Central memory CD4-positive, alpha-beta T cell (primary cell): Measurements from ENCODE around the gene PCGF1.
"Not testable (repeated sequence)": the region's sequence is repeated elsewhere in the genome, so short reads cannot be mapped to it uniquely, and the experiment has no call there.

Source experiments
- DNase-seq: peaks from one replicate; pipeline ENCODE4 v3.0.0; 2022

The PCGF1 gene

GRCh38 chr2:74498500-74499266 lies 8.8 kb downstream of the PCGF1 start:
- DNase-seq: no peak

- DNase-seq: no peak
Observed at GRCh38 chr2:74497777-74498499, 9.6 kb downstream of the PCGF1 start.

DNA sequence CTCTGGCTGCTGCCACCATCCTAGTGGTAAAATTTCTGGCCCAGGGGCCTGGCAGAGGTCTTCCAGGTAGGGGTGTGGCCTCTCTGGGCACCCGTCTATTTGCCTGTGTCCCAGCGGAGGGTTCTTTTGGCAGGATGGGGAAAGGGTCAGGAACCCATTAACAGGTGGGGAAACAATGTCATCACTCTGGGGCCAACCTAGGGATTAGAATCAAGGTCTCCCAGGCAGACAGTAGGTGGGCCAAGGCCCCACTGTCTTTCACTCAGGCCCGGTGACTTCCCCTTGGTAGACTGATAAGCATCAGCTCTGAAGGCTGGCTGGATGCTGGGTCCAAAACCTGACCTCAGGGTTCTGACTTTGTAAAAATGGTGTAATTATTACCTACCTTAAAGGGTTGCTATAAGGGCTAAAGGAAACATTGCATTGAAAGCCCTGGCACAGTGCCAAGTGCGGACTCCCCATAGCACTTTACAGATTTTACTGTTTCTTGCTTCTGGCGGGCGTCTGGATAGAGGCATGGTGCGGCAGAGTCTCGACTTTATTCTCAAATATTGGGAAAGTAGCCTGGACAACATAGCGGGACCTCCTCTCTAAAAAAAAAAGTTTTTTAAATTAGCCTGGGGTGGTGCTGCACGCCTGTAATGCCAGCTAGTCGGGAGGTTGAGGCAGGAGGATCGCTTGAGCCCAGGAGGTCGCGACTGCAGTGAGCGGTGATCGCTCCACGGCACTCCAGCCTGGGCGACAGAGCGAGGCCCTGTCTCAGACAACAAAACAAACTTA lies 10.3 kb downstream of the PCGF1 start:
- DNase-seq: no peak

GRCh38 chr2:74495440-74495839 lies 12.1 kb downstream of the PCGF1 start:
- DNase-seq: no peak

- DNase-seq: no peak
Observed at GRCh38 chr2:74493546-74493945, 13.9 kb downstream of the PCGF1 start.

GRCh38 chr2:74491648-74492544 lies 15.6 kb downstream of the PCGF1 start:
- DNase-seq: no peak

DNA sequence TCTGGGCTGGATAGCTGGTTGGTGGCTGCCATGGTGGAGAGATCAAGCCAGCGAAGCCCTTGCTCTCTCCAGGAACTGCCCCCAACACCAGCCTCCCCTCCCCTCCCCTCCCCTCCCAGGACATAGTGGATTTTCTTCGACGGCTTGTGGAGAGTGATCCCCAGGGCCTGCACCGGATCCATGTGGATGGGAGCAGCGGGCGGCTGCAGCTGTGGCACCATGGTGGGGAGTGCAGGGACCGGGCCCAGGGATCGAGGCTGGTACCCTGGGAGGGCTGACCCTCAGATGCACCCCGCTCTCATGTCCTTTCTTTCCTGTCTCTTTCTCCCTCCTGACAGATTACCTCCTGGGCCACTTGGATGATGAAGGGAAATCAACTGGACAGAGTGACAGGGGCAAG lies 17.6 kb downstream of the PCGF1 start:
- no peak for DNase-seq

- no peak for DNase-seq
Observed at GRCh38 chr2:74488643-74489481, 18.6 kb downstream of the PCGF1 start.

DNA sequence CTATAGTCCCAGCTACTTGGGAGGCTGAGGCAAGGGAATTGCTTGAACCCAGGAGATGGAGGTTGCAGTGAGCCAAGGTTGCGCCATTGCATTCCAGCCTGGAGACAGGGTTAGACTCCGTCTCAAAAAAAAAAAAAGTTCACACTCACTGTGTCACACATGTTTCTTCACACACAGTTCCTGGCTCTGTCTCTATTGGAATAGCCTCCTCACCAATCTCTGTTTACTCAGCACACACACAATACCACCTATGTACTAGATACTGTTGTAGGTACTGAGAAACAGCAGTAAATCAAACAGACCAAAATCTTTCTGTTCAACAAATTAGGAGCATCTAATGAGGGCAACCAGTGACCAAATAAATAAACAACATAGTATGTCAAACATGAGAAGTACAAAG lies 21.4 kb downstream of the PCGF1 start:
- DNase-seq: no peak

- not testable (repeated sequence) for DNase-seq
Observed at GRCh38 chr2:74483675-74484164, 23.8 kb downstream of the PCGF1 start.

GRCh38 chr2:74482801-74483674 lies 24.5 kb downstream of the PCGF1 start, which contains the start of the genes CCDC142 and TTC31:
Gene CCDC142, minus strand, starts transcription at chr2:74482998. Its CDS starts 161 bp downstream, at chr2:74482837.
Gene TTC31, plus strand, starts transcription at chr2:74483081. Its CDS starts 15 bp downstream, at chr2:74483096.
- DNase-seq: peak; percentile 94

DNA sequence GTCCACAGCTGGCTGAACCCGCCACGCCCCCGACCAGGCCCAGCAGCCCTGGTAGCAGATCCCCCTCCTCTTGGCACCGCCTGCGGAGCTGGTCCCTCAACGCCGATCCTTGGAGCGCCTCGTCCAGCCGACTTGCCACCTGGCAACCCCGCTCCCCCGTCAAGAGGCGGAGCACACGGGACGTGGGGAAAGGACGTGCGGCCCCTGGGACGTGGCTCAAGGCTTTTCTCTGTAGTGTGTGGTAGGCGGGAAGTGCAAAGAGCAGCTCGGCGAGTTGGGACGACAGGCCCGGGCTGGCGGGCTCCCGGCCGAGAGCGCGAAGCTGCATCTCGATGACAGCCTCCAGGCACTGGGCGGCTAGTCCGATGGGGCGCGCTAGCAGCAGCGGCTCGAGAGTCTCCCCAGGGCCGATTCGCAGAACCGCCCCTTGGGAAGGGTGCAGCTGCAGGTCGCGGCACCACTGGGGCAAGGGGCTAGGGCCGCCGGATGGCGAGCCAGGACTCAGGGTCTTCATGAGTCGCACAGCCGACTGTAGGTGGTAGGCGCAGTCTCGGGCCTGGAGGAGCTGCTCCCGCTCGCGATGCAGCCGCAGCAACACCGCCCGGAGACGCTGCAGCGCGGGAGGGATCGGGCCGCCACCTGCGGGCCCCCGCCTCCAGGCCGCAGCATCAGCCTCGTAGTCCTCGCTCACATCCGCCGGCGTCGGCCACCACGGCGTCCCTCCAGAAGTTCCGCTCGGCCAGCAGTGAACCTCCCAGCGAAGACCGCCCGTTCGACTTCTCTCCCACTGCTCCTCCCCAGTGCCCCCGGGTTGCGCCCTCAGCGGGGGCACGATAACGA lies 25.3 kb downstream of the PCGF1 start:
- DNase-seq: no peak

GRCh38 chr2:74481431-74481830 lies 26.1 kb downstream of the PCGF1 start:
- DNase-seq: no peak

- no peak for DNase-seq
Observed at GRCh38 chr2:74474899-74475298, 32.6 kb downstream of the PCGF1 start.

- DNase-seq: no peak
Observed at GRCh38 chr2:74474481-74474880, 33.0 kb downstream of the PCGF1 start.

DNA sequence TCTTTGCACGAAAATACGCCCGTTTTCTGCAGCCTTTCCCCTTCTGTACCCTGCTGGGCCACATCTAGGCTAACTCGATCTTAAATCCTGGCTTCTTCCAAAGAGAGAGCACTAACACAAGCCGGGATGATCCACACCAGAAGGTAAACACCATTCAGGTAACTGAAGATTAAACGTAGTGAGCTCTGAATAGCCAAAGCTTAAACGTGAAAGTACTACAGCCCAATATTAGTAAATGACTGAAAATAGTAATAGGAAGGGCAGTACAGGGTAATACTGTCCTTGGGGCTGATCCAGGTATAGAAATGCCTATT lies 34.6 kb downstream of the PCGF1 start:
- no peak for DNase-seq

DNA sequence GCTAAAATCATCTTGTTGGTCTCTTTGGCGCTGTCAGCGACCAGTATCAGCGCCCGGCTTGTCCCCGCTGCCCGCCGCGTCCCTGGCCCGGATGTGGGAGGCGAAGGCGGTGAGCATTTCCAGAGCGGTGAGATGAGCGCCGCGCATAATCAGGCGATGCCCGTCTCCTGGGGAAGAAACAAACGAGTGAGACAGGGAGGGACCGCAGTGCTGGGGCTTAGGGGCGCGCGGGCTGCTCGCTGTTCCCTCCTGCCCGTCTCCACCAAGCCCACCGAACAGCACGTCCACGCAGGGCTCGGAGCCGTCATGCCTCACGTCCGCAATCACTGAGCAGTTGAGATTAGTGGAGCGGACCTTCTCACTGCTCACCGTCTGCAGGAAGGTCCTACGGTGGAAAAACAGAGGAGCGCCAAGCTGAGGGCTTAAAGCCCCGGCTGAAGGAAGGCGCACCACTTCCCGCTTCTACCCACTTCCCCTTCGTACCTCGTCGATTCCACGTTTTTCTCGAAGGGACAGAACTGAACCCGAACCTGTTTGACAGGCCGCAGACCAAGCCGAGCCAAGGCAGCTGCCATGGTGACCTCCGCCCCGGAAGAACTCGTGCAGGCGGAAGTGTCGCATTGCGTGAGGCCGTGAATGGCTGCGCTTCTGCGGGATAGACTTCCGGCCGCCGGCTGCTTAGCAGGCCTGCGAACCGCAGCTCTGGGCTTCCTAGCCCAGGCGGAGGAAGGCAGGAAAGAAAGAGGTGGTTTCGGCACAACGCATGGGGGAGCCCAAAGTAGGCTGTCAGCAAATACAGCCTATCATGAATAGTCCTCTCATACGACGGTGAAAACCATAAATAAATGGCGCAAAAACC lies 35.2 kb downstream of the PCGF1 start, which contains the start of gene MRPL53:
TSS of gene MRPL53 (minus strand) at position 595 of the 859 bp plus-strand sequence. CDS start at position 575, 20 bp downstream.
- DNase-seq: peak; percentile 95
